ENCODE results near the gene PDLIM3.
"Not testable (repeated sequence)": the region's sequence is repeated elsewhere in the genome, so short reads cannot be mapped to it uniquely, and the experiment has no call there.

The PDLIM3 gene

GRCh38 chr4:185520119-185520518, 15.2 kb downstream of the PDLIM3 start:
- DNase-seq (ENCODE audit: low spot score) = no peak

GRCh38 chr4:185518494-185518893, 16.8 kb downstream of the PDLIM3 start:
- no peak for DNase-seq (ENCODE audit: low spot score)

GRCh38 chr4:185518069-185518468, 17.2 kb downstream of the PDLIM3 start:
- no peak for DNase-seq (ENCODE audit: low spot score)

GRCh38 chr4:185515248-185515647, 20.1 kb downstream of the PDLIM3 start:
- DNase-seq (ENCODE audit: low spot score) = no peak

- DNase-seq (ENCODE audit: low spot score) = no peak
These were observed 21.1 kb downstream of the PDLIM3 start for GRCh38 chr4:185514182-185514697.

GRCh38 chr4:185513489-185514181, 21.7 kb downstream of the PDLIM3 start:
- no peak for DNase-seq (ENCODE audit: low spot score)

GRCh38 chr4:185512516-185512915, 22.8 kb downstream of the PDLIM3 start:
- no peak for DNase-seq (ENCODE audit: low spot score)

- not testable (repeated sequence) for DNase-seq (ENCODE audit: low spot score)
These were observed 24.1 kb downstream of the PDLIM3 start for GRCh38 chr4:185511243-185511642.

- DNase-seq (ENCODE audit: low spot score) = no peak
These were observed 24.5 kb downstream of the PDLIM3 start for GRCh38 chr4:185510806-185511205.

- no peak for DNase-seq (ENCODE audit: low spot score)
These were observed 27.1 kb downstream of the PDLIM3 start for GRCh38 chr4:185508181-185508580.

- no peak for DNase-seq (ENCODE audit: low spot score)
These were observed 28.9 kb downstream of the PDLIM3 start for GRCh38 chr4:185506422-185506821.

GRCh38 chr4:185504098-185505047, 30.9 kb downstream of the PDLIM3 start:
- DNase-seq (ENCODE audit: low spot score) = no peak

- DNase-seq (ENCODE audit: low spot score) = no peak
These were observed 32.9 kb downstream of the PDLIM3 start for GRCh38 chr4:185502386-185502785.

GRCh38 chr4:185500576-185500975, 34.7 kb downstream of the PDLIM3 start:
- DNase-seq (ENCODE audit: low spot score) = no peak

- no peak for DNase-seq (ENCODE audit: low spot score)
These were observed 35.3 kb downstream of the PDLIM3 start for GRCh38 chr4:185500035-185500434.

- DNase-seq (ENCODE audit: low spot score) = no peak
These were observed 46.7 kb downstream of the PDLIM3 start for GRCh38 chr4:185488650-185489049.

GRCh38 chr4:185481401-185481800, 53.9 kb downstream of the PDLIM3 start:
- no peak for DNase-seq (ENCODE audit: low spot score)

- no peak for DNase-seq (ENCODE audit: low spot score)
These were observed 55.1 kb downstream of the PDLIM3 start for GRCh38 chr4:185480016-185480732.

GRCh38 chr4:185479507-185479971, 55.8 kb downstream of the PDLIM3 start:
- no peak for DNase-seq (ENCODE audit: low spot score)

- DNase-seq (ENCODE audit: low spot score) = no peak
These were observed 62.1 kb downstream of the PDLIM3 start for GRCh38 chr4:185473247-185473646.

GRCh38 chr4:185472103-185472542, 63.2 kb downstream of the PDLIM3 start:
- DNase-seq (ENCODE audit: low spot score) = no peak

All from CD4-positive, alpha-beta T cell treated with Interleukin-15 for 4 hours (primary cell).